ENCODE data around the gene MINDY1.
A peak's percentile ranks its signal among the peaks of the same experiment; 100 is the strongest.

The MINDY1 gene

GRCh38 chr1:151006327-151007052, at the start of gene MINDY1:
Gene MINDY1, minus strand, starts transcription at chr1:151006902. Its CDS starts 4,285 bp downstream, at chr1:151002617.
- DNase-seq (ENCODE audit: low spot score): peak; percentile 74
- TF ChIP-seq CTCF (IDR thresholded peaks at IDR 0.05; ENCODE audit: extremely low read depth, missing control alignments): no peak

DNA sequence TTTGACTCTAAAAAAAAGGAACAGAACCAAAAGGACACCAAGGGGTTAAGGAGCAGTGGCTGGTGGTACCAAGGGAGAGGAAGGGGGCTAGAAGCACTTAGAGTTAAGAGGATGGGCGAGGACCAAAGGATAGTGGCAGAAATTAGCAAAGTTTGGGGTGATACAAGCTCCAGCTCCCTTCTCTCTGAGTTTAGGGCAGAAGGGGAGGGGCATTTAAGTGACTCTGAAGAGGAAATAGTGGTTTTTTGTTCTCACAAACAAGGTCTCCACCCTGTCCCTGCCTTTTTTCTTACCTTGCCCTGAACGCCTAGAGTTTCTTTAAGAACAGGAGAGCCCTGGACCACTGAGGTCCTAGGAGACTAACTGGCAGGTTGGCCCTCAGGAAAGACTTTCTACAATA, 49.4 kb upstream of the MINDY1 start:
- no peak for TF ChIP-seq CTCF (IDR thresholded peaks at IDR 0.05; ENCODE audit: extremely low read depth, missing control alignments)
- DNase-seq (ENCODE audit: low spot score): peak; percentile 40

DNA sequence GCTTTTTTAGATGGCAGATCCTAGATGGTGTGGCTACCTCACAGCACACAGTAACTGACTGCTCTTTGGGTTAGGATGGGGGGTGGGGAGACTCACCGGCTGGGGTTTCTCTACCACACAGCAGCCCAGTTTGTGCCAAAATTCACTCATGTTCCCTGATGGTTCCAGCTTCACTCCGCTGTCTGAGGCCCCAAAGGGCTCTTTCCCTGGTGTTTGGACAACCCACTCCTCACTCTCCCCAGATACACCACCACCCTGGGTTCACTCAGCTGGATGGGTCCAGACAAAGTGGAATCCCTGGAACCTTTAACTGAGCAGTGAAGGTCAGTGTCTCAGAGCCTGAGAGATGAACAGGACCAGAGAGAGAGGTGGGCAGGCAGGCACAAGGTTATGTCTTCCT, 48.9 kb upstream of the MINDY1 start:
- no peak for DNase-seq (ENCODE audit: low spot score)
- TF ChIP-seq CTCF (IDR thresholded peaks at IDR 0.05; ENCODE audit: extremely low read depth, missing control alignments): no peak

DNA sequence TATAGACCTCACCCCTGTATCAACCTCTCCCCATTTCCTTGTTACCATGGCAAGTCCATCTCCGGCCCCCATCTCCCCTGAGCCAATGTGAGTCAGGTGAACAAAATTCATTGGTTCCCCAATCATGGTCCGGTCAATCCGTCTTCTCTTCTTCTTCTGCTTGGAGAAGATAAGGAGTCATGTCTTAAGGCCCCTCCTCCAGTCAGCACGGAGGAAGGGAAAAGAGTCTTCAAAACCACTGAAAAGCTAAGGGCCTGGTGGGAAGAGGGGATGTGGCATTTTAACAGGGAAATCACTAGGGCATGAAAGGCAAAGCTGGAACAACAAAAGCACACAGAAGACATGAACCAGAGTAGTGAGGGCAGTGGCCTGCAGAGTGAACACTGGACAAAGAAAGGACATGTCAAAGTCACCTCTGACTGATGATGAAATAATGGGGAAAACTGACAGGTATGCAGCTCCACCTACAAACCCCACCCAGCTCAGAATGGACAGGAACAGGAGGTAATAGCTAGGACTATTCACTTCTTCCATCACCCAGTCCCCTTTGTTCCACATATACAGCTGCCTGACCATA, 48.4 kb upstream of the MINDY1 start:
- no peak for TF ChIP-seq CTCF (IDR thresholded peaks at IDR 0.05; ENCODE audit: extremely low read depth, missing control alignments)
- DNase-seq (ENCODE audit: low spot score): no peak

- DNase-seq (ENCODE audit: low spot score): no peak
- no peak for TF ChIP-seq CTCF (IDR thresholded peaks at IDR 0.05; ENCODE audit: extremely low read depth, missing control alignments)
These were observed 44.8 kb upstream of the MINDY1 start for GRCh38 chr1:151051356-151052009.

DNA sequence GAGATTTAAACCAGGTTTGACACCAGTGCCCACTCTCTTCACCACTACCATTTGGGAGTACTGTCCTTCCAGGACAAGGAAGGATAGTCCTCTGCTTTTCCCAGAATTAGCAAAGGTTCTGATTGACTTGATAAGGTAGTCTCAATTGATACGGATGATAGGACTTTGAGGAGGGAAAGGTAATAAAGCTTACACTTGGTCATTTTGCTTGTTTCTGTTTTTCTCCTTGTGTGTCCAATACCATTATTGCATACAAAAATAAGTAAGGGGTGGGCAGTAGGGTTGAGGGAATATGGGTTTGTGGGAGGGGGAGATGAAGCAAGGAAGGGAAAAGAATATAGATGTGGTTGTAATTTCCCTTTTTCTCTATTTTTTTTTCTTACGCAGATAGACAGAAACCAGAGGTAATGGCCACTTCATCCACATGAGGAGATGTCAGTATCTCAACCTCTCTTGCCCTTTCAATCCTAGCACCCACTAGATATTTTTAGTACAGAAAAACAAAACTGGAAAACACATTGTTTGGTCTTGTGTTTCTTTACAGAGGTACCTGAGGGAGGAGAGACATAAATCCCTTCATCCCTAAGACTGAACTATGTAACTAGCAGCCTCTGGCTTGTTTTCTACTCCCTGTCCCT, 43.5 kb upstream of the MINDY1 start:
- TF ChIP-seq CTCF (IDR thresholded peaks at IDR 0.05; ENCODE audit: extremely low read depth, missing control alignments): no peak
- no peak for DNase-seq (ENCODE audit: low spot score)

DNA sequence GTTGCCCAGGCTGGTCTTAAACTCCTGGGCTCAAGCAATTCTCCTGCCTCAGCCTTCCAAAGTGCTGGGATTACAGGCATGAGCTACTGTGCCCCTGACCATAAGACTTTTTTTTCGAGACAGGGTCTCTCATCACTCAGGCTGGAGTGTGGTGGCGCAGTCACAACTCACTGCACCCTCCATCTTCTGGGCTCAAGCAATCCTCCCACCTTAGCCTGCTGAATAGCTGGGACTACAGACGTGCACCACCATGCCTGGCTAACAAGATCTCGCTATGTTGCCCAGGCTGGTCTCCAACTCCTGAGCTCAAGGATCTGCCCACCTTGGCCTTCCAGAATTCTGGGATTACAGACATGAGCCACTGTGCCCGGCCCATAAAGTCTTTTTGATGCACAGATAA, 42.8 kb upstream of the MINDY1 start:
- DNase-seq (ENCODE audit: low spot score): no peak
- no peak for TF ChIP-seq CTCF (IDR thresholded peaks at IDR 0.05; ENCODE audit: extremely low read depth, missing control alignments)
